ENCODE measurements around the gene DNAJC11. TPM values are rescaled to one million over a fixed set of nuclear protein-coding genes. Genes with fewer than 3 reads are reported as not detected.
"Not testable (repeated sequence)": the region's sequence is repeated elsewhere in the genome, so short reads cannot be mapped to it uniquely, and the experiment has no call there.

DNAJC11 gene
- total and polyA plus RNA-seq, 2 experiments from 2014 or later = 64.7 to 67.9 TPM

GRCh38 chr1:6648556-6648955 lies 53.1 kb downstream of the DNAJC11 start:
- no peak overlapping the region for H3K4me3 ChIP-seq
- H3K36me3 ChIP-seq = peaks cover 13% of the 10 kb centered on the region
- DNase-seq (ENCODE audit: low read depth in 1 of 2, low spot score in 1 of 2) = no peak
- H3K9me3 ChIP-seq (ENCODE audit: low read depth) = no peaks in the 10 kb centered on the region
- TF ChIP-seq, protein P1, sequence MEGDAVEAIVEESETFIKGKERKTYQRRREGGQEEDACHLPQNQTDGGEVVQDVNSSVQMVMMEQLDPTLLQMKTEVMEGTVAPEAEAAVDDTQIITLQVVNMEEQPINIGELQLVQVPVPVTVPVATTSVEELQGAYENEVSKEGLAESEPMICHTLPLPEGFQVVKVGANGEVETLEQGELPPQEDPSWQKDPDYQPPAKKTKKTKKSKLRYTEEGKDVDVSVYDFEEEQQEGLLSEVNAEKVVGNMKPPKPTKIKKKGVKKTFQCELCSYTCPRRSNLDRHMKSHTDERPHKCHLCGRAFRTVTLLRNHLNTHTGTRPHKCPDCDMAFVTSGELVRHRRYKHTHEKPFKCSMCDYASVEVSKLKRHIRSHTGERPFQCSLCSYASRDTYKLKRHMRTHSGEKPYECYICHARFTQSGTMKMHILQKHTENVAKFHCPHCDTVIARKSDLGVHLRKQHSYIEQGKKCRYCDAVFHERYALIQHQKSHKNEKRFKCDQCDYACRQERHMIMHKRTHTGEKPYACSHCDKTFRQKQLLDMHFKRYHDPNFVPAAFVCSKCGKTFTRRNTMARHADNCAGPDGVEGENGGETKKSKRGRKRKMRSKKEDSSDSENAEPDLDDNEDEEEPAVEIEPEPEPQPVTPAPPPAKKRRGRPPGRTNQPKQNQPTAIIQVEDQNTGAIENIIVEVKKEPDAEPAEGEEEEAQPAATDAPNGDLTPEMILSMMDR (IDR thresholded peaks at IDR 0.05; ENCODE audit: low read depth, low read length) = no peak
- no peaks in the 10 kb centered on the region for H3K4me1 ChIP-seq (ENCODE audit: low read depth)
- H3K27ac ChIP-seq = no peak overlapping the region
- no peaks in the 10 kb centered on the region for H3K27me3 ChIP-seq

GRCh38 chr1:6646499-6647148 lies 55.0 kb downstream of the DNAJC11 start:
- no peak overlapping the region for H3K27ac ChIP-seq

GRCh38 chr1:6645018-6645417 lies 56.6 kb downstream of the DNAJC11 start:
- no peak overlapping the region for H3K4me3 ChIP-seq
- H3K36me3 ChIP-seq = peaks cover 26% of the 10 kb centered on the region
- H3K9me3 ChIP-seq (ENCODE audit: low read depth) = no peaks in the 10 kb centered on the region
- no peak for DNase-seq (ENCODE audit: low read depth in 1 of 2, low spot score in 1 of 2)
- TF ChIP-seq, protein P1 (IDR thresholded peaks at IDR 0.05; ENCODE audit: low read depth, low read length) = no peak
- no peaks in the 10 kb centered on the region for H3K4me1 ChIP-seq (ENCODE audit: low read depth)
- H3K27ac ChIP-seq = no peak overlapping the region
- no peaks in the 10 kb centered on the region for H3K27me3 ChIP-seq

More at GRCh38 chr1:6646499-6647148, 55.0 kb downstream of the DNAJC11 start:
- TF ChIP-seq, protein P1 (IDR thresholded peaks at IDR 0.05; ENCODE audit: low read depth, low read length) = peak; percentile 70
- H3K4me1 ChIP-seq (ENCODE audit: low read depth) = no peaks in the 10 kb centered on the region
- no peaks in the 10 kb centered on the region for H3K9me3 ChIP-seq (ENCODE audit: low read depth)
- H3K27me3 ChIP-seq = no peaks in the 10 kb centered on the region
- H3K4me3 ChIP-seq = no peak overlapping the region
- peak; percentile 66 to 70 for DNase-seq (ENCODE audit: low read depth in 1 of 2, low spot score in 1 of 2)
- H3K36me3 ChIP-seq = peaks cover 15% of the 10 kb centered on the region

DNA sequence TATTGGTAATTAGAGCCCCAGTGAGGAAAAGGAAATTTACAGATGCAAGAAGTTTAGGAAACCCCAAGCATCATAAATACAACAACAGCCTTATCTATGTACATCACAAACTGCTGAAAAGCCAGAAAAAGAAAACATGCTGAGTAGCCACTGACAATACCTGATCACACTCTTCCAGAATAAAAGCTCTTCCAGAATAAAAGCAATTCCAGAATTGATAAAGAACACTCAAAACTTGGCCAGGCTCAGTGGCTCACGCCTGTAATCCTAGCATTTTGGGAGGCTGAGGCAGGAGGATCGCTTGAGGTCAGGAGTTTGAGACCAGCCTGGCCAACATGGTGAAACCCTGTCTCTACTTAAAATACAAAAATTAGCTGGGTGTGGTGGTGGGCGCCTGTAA lies 60.7 kb downstream of the DNAJC11 start:
- not testable (repeated sequence) for H3K27ac ChIP-seq; H3K4me3 ChIP-seq; DNase-seq (ENCODE audit: low read depth in 1 of 2, low spot score in 1 of 2); H3K4me1 ChIP-seq (ENCODE audit: low read depth); H3K9me3 ChIP-seq (ENCODE audit: low read depth); H3K27me3 ChIP-seq
- H3K36me3 ChIP-seq = peaks cover 56% of the 10 kb centered on the region

GRCh38 chr1:6638226-6638625 lies 63.4 kb downstream of the DNAJC11 start:
- Histone ChIP-seq H3K27ac (no peak overlapping the region), H3K36me3 (peaks cover 62% of the 10 kb centered on the region), H3K4me3 (no peak overlapping the region), H3K27me3 (no peaks in the 10 kb centered on the region), H3K4me1 (ENCODE audit: low read depth) (no peaks in the 10 kb centered on the region), H3K9me3 (ENCODE audit: low read depth) (no peaks in the 10 kb centered on the region)
- peak in 1 of 2 donors; percentile 69 for DNase-seq (ENCODE audit: low read depth in 1 of 2, low spot score in 1 of 2)
- TF ChIP-seq, protein P1 (IDR thresholded peaks at IDR 0.05; ENCODE audit: low read depth, low read length) = no peak

DNA sequence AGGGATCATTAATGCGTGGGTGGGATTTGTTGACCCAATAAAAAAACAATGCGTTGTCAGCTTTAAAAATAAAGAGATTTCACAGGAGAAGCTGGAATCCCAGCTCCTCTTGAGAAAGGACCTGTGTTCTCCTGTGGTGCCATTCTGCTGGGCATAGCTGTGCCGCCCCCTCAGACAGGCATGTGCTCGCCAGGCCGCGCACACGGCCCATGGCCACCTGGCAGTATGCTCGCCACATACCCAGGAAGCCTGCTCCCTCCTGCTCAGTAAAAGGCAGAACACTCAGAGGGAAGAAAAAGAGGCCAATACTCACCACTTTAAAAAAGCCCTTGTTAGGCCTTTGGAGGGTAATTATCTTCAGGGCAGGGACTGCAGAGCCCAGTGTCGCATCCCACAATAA lies 63.8 kb downstream of the DNAJC11 start:
- TF ChIP-seq, protein P1 (IDR thresholded peaks at IDR 0.05; ENCODE audit: low read depth, low read length) = no peak
- Histone ChIP-seq H3K36me3 (peaks cover 60% of the 10 kb centered on the region), H3K27me3 (no peaks in the 10 kb centered on the region), H3K4me1 (ENCODE audit: low read depth) (no peaks in the 10 kb centered on the region), H3K27ac (no peak overlapping the region), H3K9me3 (ENCODE audit: low read depth) (no peaks in the 10 kb centered on the region), H3K4me3 (no peak overlapping the region)
- no peak for DNase-seq (ENCODE audit: low read depth in 1 of 2, low spot score in 1 of 2)

- not testable (repeated sequence) for H3K4me1 ChIP-seq (ENCODE audit: low read depth); H3K27ac ChIP-seq; H3K4me3 ChIP-seq; H3K9me3 ChIP-seq (ENCODE audit: low read depth); H3K27me3 ChIP-seq; DNase-seq (ENCODE audit: low read depth in 1 of 2, low spot score in 1 of 2)
- H3K36me3 ChIP-seq = peaks cover 56% of the 10 kb centered on the region
These were observed 64.8 kb downstream of the DNAJC11 start for GRCh38 chr1:6636778-6637177.

Measured in cardiac muscle cell (in vitro differentiated cells and primary cell).